Measurements from ENCODE around the gene HHAT.

HHAT gene

GRCh38 chr1:210377731-210378333 lies 49.1 kb downstream of the HHAT start:
- TF ChIP-seq, protein P1, sequence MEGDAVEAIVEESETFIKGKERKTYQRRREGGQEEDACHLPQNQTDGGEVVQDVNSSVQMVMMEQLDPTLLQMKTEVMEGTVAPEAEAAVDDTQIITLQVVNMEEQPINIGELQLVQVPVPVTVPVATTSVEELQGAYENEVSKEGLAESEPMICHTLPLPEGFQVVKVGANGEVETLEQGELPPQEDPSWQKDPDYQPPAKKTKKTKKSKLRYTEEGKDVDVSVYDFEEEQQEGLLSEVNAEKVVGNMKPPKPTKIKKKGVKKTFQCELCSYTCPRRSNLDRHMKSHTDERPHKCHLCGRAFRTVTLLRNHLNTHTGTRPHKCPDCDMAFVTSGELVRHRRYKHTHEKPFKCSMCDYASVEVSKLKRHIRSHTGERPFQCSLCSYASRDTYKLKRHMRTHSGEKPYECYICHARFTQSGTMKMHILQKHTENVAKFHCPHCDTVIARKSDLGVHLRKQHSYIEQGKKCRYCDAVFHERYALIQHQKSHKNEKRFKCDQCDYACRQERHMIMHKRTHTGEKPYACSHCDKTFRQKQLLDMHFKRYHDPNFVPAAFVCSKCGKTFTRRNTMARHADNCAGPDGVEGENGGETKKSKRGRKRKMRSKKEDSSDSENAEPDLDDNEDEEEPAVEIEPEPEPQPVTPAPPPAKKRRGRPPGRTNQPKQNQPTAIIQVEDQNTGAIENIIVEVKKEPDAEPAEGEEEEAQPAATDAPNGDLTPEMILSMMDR (IDR thresholded peaks at IDR 0.05; ENCODE audit: insufficient read depth, low read length, poor library complexity, severe bottlenecking): no peak
- Histone ChIP-seq H3K4me3 (replicated peaks; ENCODE audit: low read depth, low read length) (no peak overlapping the region), H3K27me3 (replicated peaks; ENCODE audit: control insufficient read depth, insufficient read depth, low read length) (no peaks in the 10 kb centered on the region), H3K36me3 (ENCODE audit: control insufficient read depth, insufficient read depth, low read length) (no peaks in the 10 kb centered on the region)
- no peak for DNase-seq (ENCODE audit: extremely low read depth, insufficient read length)

DNA sequence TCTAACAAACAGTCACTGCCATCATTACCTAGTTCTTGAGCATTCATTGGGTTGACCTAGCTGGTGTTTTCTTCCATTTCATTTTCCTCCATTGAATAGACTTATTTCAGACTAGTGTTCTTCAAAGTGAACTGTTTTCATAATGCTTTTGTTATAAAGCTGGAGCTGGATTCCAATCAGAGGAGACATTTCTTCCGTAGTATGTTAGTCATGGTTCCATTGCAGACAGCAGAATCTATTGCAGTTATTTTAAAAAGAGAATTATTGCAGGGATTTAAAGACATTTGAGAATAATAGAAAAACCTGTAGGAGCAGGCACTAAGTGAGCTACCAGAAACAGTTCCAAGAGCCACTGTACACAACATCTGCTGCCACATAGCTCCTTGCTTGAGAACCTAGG lies 50.0 kb downstream of the HHAT start:
- no peak for DNase-seq (ENCODE audit: extremely low read depth, insufficient read length)
- no peak overlapping the region for H3K4me3 ChIP-seq (replicated peaks; ENCODE audit: low read depth, low read length)
- no peaks in the 10 kb centered on the region for H3K36me3 ChIP-seq (ENCODE audit: control insufficient read depth, insufficient read depth, low read length)
- H3K27me3 ChIP-seq (replicated peaks; ENCODE audit: control insufficient read depth, insufficient read depth, low read length): no peaks in the 10 kb centered on the region
- TF ChIP-seq, protein P1 (IDR thresholded peaks at IDR 0.05; ENCODE audit: insufficient read depth, low read length, poor library complexity, severe bottlenecking): no peak

- TF ChIP-seq, protein P1 (IDR thresholded peaks at IDR 0.05; ENCODE audit: insufficient read depth, low read length, poor library complexity, severe bottlenecking): no peak
- no peaks in the 10 kb centered on the region for H3K27me3 ChIP-seq (replicated peaks; ENCODE audit: control insufficient read depth, insufficient read depth, low read length)
- no peak for DNase-seq (ENCODE audit: extremely low read depth, insufficient read length)
These were observed 53.2 kb downstream of the HHAT start for GRCh38 chr1:210381934-210382333.

DNA sequence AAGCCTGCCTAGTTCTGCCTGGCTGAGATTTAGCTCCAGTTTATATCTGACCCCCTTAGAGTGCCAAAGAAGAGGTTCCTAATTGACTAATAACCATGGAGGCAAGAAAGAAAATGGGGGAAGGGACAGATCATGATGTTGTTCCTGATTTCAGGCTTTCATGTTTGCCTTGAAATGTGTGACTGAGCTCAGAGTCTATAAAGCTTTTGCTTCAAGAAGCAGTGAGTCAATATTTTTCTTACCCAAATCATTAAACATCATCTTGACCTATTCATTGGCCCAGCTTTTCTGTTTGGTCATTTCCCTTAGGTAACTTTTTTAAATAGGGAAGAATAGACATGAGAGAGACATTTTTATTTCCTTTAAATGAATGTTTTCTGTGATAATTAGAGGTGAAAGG lies 55.9 kb downstream of the HHAT start:
- TF ChIP-seq, protein P1 (IDR thresholded peaks at IDR 0.05; ENCODE audit: insufficient read depth, low read length, poor library complexity, severe bottlenecking): no peak
- no peak for DNase-seq (ENCODE audit: extremely low read depth, insufficient read length)
- Histone ChIP-seq H3K27me3 (replicated peaks; ENCODE audit: control insufficient read depth, insufficient read depth, low read length) (no peaks in the 10 kb centered on the region), H3K36me3 (ENCODE audit: control insufficient read depth, insufficient read depth, low read length) (no peaks in the 10 kb centered on the region), H3K4me3 (replicated peaks; ENCODE audit: low read depth, low read length) (no peak overlapping the region)

More at GRCh38 chr1:210381934-210382333, 53.2 kb downstream of the HHAT start:
- H3K36me3 ChIP-seq (ENCODE audit: control insufficient read depth, insufficient read depth, low read length): no peaks in the 10 kb centered on the region
- no peak overlapping the region for H3K4me3 ChIP-seq (replicated peaks; ENCODE audit: low read depth, low read length)

DNA sequence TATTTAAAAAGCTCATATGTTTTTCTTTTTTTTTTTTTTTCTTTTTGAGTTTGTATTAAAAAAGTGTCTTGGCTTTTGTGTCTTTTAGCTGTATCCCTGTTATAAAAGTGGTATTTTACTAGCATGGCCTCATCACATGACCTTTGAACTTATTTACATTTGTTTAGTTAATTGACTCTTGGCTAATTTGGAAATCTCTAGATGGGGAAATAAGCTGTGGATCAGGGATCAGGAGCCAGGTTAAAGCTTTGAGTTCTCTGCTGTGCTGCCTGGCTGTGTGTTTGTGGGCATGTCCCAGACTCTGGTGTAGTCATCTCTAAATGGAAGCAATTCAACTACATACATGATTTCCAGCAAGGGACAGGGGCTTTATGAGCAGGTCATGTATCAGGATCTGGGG lies 56.5 kb downstream of the HHAT start:
- TF ChIP-seq, protein P1 (IDR thresholded peaks at IDR 0.05; ENCODE audit: insufficient read depth, low read length, poor library complexity, severe bottlenecking): no peak
- no peak for DNase-seq (ENCODE audit: extremely low read depth, insufficient read length)
- Histone ChIP-seq H3K4me3 (replicated peaks; ENCODE audit: low read depth, low read length) (no peak overlapping the region), H3K27me3 (replicated peaks; ENCODE audit: control insufficient read depth, insufficient read depth, low read length) (no peaks in the 10 kb centered on the region), H3K36me3 (ENCODE audit: control insufficient read depth, insufficient read depth, low read length) (no peaks in the 10 kb centered on the region)
